Gastrocnemius medialis (tissue), 4 donors: Measurements from ENCODE around the gene IL1RL1.

Source experiments
- POLR2A ChIP-seq, 2 donors: fragments of 450-650 bp; IDR thresholded peaks; one replicate each; pipeline ENCODE4 v1.6.1; 2017; ENCODE audit warnings: antibody characterized with exemption in 2 of 2, mild to moderate bottlenecking in 2 of 2, moderate library complexity in 2 of 2
- TF ChIP-seq, protein P1 (sequence below), 5 experiments: fragments of 450-650 bp in 3 of 5; fragments of 200-600 bp in 2 of 5; sonication (generic) in 2 of 5; IDR thresholded peaks in 4 of 5; conservative IDR thresholded peaks in 1 of 5; 1 replicate in 4 of 5; 2 replicates in 1 of 5; pipeline ENCODE4 v1.5.1; 2016 to 2019; ENCODE audit warnings: antibody characterized with exemption in 5 of 5, mild to moderate bottlenecking in 3 of 5, moderate library complexity in 3 of 5

DNA sequence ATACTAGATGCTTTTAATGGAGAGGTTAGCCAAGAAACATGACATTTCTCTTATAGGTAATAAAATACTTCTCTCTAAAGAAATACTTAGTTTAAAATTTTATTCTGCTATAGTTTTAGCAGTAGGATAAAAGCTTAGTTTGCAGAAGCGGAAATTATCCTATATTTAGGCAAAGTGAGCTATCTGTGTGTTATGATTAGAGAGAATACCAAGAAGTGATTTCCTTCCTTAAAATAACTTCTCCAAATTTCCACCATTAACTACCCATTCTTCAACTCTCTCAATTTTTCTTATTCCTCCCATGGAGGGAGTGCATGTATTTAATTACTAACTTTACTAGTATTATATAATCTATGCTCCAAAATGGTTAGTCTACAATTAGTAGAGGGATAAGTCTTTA, 15.8 kb upstream of the IL1RL1 start:
- TF ChIP-seq, protein P1, sequence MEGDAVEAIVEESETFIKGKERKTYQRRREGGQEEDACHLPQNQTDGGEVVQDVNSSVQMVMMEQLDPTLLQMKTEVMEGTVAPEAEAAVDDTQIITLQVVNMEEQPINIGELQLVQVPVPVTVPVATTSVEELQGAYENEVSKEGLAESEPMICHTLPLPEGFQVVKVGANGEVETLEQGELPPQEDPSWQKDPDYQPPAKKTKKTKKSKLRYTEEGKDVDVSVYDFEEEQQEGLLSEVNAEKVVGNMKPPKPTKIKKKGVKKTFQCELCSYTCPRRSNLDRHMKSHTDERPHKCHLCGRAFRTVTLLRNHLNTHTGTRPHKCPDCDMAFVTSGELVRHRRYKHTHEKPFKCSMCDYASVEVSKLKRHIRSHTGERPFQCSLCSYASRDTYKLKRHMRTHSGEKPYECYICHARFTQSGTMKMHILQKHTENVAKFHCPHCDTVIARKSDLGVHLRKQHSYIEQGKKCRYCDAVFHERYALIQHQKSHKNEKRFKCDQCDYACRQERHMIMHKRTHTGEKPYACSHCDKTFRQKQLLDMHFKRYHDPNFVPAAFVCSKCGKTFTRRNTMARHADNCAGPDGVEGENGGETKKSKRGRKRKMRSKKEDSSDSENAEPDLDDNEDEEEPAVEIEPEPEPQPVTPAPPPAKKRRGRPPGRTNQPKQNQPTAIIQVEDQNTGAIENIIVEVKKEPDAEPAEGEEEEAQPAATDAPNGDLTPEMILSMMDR (IDR thresholded peaks at IDR 0.05 in 4 of 5, conservative IDR thresholded peaks at IDR 0.05 in 1 of 5): no peak
- TF ChIP-seq POLR2A (IDR thresholded peaks at IDR 0.05): no peak
